A549 (cell line): ENCODE results near the gene TMEM126B. TPM values are rescaled to one million over a fixed set of nuclear protein-coding genes. Genes with fewer than 3 reads are reported as not detected.

ENCODE experiments used
- ATOH8 ChIP-seq: fragments of 250-450 bp; sonication (Bioruptor Pico); IDR thresholded peaks from 2 replicates; pipeline ENCODE4 v1.5.0; 2020; ENCODE audit warnings: low read depth, mild to moderate bottlenecking, moderate library complexity
- BCL3 ChIP-seq: fragments of >200 bp; sonication (Bioruptor Twin); formaldehyde crosslinking; IDR thresholded peaks from 3 replicates; pipeline ENCODE4 v1.6.1; 2016
- CBX2 ChIP-seq: fragments of 200-600 bp; sonication (generic); IDR thresholded peaks from 2 replicates; pipeline ENCODE4 v1.6.1; 2016; ENCODE audit warnings: low read depth, mild to moderate bottlenecking, borderline replicate concordance
- CBX8 ChIP-seq: fragments of 200-600 bp; sonication (generic); IDR thresholded peaks from 2 replicates; pipeline ENCODE4 v1.6.1; 2016
- CEBPB ChIP-seq, 2 experiments: fragments of >200 bp in 1 of 2; sonication (Bioruptor Twin) in 1 of 2; formaldehyde crosslinking in 1 of 2; IDR thresholded peaks; 2 replicates each; pipeline ENCODE4 v1.6.1; 2012 to 2016
- CHD2 ChIP-seq: fragments of 150-350 bp; IDR thresholded peaks from 2 replicates; pipeline ENCODE4 v1.6.1; 2014; ENCODE audit warnings: low read length; ENCODE audit not compliant: partially characterized antibody
- EHF ChIP-seq: fragments of 250-450 bp; sonication (Bioruptor Pico); IDR thresholded peaks from 2 replicates; pipeline ENCODE4 v1.5.0; 2020; ENCODE audit warnings: mild to moderate bottlenecking
- ELK1 ChIP-seq: fragments of 150-350 bp; IDR thresholded peaks from 2 replicates; pipeline ENCODE4 v1.6.1; 2014; ENCODE audit warnings: low read depth, mild to moderate bottlenecking, low read length
- FOSB ChIP-seq: fragments of 250-450 bp; sonication (Bioruptor Pico); IDR thresholded peaks from 2 replicates; pipeline ENCODE4 v1.5.0; 2020; ENCODE audit warnings: mild to moderate bottlenecking, moderate library complexity
- FOXS1 ChIP-seq: fragments of 250-450 bp; sonication (Bioruptor Pico); IDR thresholded peaks from 2 replicates; pipeline ENCODE4 v1.5.0; 2020; ENCODE audit warnings: mild to moderate bottlenecking, moderate library complexity
- GATA3 ChIP-seq: IDR thresholded peaks from 2 replicates; pipeline ENCODE4 v1.6.1; 2012; ENCODE audit warnings: borderline replicate concordance
- HDAC2 ChIP-seq: fragments of 200-600 bp; sonication (generic); IDR thresholded peaks from 2 replicates; pipeline ENCODE4 v1.6.1; 2016
- HEYL ChIP-seq: fragments of 250-450 bp; sonication (Bioruptor Pico); IDR thresholded peaks from 2 replicates; pipeline ENCODE4 v1.8.0; 2021; ENCODE audit warnings: mild to moderate bottlenecking, moderate library complexity
- HMGXB4 ChIP-seq: fragments of 250-450 bp; sonication (Bioruptor Pico); IDR thresholded peaks from 2 replicates; pipeline ENCODE4 v1.5.0; 2021; ENCODE audit warnings: mild to moderate bottlenecking, moderate library complexity, borderline replicate concordance
- HOXA7 ChIP-seq: fragments of 250-450 bp; sonication (Bioruptor Pico); IDR thresholded peaks from 2 replicates; pipeline ENCODE4 v1.5.0; 2020; ENCODE audit warnings: mild to moderate bottlenecking, moderate library complexity
- HOXB5 ChIP-seq: fragments of 250-450 bp; sonication (Bioruptor Pico); IDR thresholded peaks from 2 replicates; pipeline ENCODE4 v1.5.0; 2020; ENCODE audit warnings: mild to moderate bottlenecking, moderate library complexity
- JUN ChIP-seq, 2 experiments: fragments of >200 bp; sonication (Bioruptor Twin); formaldehyde crosslinking; IDR thresholded peaks; 2 replicates in 1 of 2; 3 replicates in 1 of 2; pipeline ENCODE4 v1.6.1; 2016 to 2017
- JUNB ChIP-seq: fragments of >200 bp; sonication (Bioruptor Twin); formaldehyde crosslinking; IDR thresholded peaks from 2 replicates; pipeline ENCODE4 v1.6.1; 2016
- KDM1A ChIP-seq: fragments of 200-600 bp; sonication (generic); IDR thresholded peaks from 2 replicates; pipeline ENCODE4 v1.6.1; 2016; ENCODE audit warnings: low read depth, mild to moderate bottlenecking
- KDM5A ChIP-seq: fragments of 200-600 bp; sonication (generic); IDR thresholded peaks from 2 replicates; pipeline ENCODE4 v1.6.1; 2016; ENCODE audit warnings: antibody characterized with exemption, mild to moderate bottlenecking
- MAX ChIP-seq: IDR thresholded peaks from 2 replicates; pipeline ENCODE4 v1.6.1; 2012
- MYC ChIP-seq: IDR thresholded peaks from 2 replicates; pipeline ENCODE4 v1.6.1; 2012; ENCODE audit warnings: mild to moderate bottlenecking, inconsistent platforms, low read length, improper control_type of control experiment, borderline replicate concordance
- NFE2L2 ChIP-seq: fragments of 150-350 bp; conservative IDR thresholded peaks from 2 replicates; pipeline ENCODE4 v1.6.1; 2014; ENCODE audit warnings: low read length
- NPAS2 ChIP-seq: fragments of 250-450 bp; sonication (Bioruptor Pico); IDR thresholded peaks from 2 replicates; pipeline ENCODE4 v1.8.0; 2022; ENCODE audit warnings: mild to moderate bottlenecking, moderate library complexity, borderline replicate concordance
- NR3C1 ChIP-seq: fragments of >200 bp; sonication (Bioruptor Twin); formaldehyde crosslinking; IDR thresholded peaks from 3 replicates; pipeline ENCODE4 v1.6.1; 2017
- PBX3 ChIP-seq: IDR thresholded peaks from 2 replicates; pipeline ENCODE4 v1.6.1; 2012
- PHF8 ChIP-seq: fragments of 200-600 bp; sonication (generic); IDR thresholded peaks from 2 replicates; pipeline ENCODE4 v1.6.1; 2016; ENCODE audit warnings: low read depth, mild to moderate bottlenecking, antibody characterized with exemption, moderate library complexity, borderline replicate concordance
- POLR2AphosphoS2 ChIP-seq: conservative IDR thresholded peaks from 2 replicates; pipeline ENCODE4 v1.6.1; 2012; ENCODE audit warnings: low read length, improper control_type of control experiment, inconsistent platforms
- RAD21 ChIP-seq, 2 experiments: fragments of >200 bp in 1 of 2; sonication (Bioruptor Twin) in 1 of 2; formaldehyde crosslinking in 1 of 2; IDR thresholded peaks in 1 of 2; conservative IDR thresholded peaks in 1 of 2; 2 replicates in 1 of 2; 3 replicates in 1 of 2; pipeline ENCODE4 v1.6.1; 2012 to 2018; ENCODE audit warnings: inconsistent platforms in 1 of 2
- RARB ChIP-seq: fragments of 250-450 bp; sonication (Bioruptor Pico); IDR thresholded peaks from 2 replicates; pipeline ENCODE4 v1.8.0; 2021; ENCODE audit warnings: mild to moderate bottlenecking, moderate library complexity
- RNF2 ChIP-seq: fragments of 200-600 bp; sonication (generic); IDR thresholded peaks from 2 replicates; pipeline ENCODE4 v1.6.1; 2016; ENCODE audit warnings: low read depth, mild to moderate bottlenecking, antibody characterized with exemption, moderate library complexity, borderline replicate concordance
- TFCP2L1 ChIP-seq: fragments of 250-450 bp; sonication (Bioruptor Pico); IDR thresholded peaks from 2 replicates; pipeline ENCODE4 v1.5.0; 2021; ENCODE audit warnings: mild to moderate bottlenecking
- USF2 ChIP-seq: fragments of 450-650 bp; IDR thresholded peaks from 2 replicates; pipeline ENCODE4 v1.6.1; 2014; ENCODE audit warnings: antibody characterized with exemption
- ZFP36 ChIP-seq: fragments of 450-650 bp; IDR thresholded peaks from 2 replicates; pipeline ENCODE4 v1.6.1; 2014; ENCODE audit warnings: borderline replicate concordance; ENCODE audit not compliant: partially characterized antibody
- ZNF302 ChIP-seq: fragments of 250-450 bp; sonication (Bioruptor Pico); IDR thresholded peaks from 2 replicates; pipeline ENCODE4 v1.9.0; 2021; ENCODE audit warnings: inconsistent platforms, mild to moderate bottlenecking, moderate library complexity
- ZSCAN20 ChIP-seq: fragments of 250-450 bp; sonication (Bioruptor Pico); IDR thresholded peaks from 2 replicates; pipeline ENCODE4 v1.8.0; 2022; ENCODE audit warnings: mild to moderate bottlenecking, moderate library complexity
- polyA plus RNA-seq, 4 experiments: library from polyadenylated mRNA; depleted of rRNA in 3 of 4; stranded (reverse); fragments of >200 nt; fragmentation: RNase III in 1 of 4; extraction: RNeasy Plus Mini Kit Qiagen cat#74134 plus additional on column Dnase treatment in 1 of 4; gene quantifications; 2 replicates in 3 of 4; 3 replicates in 1 of 4; pipeline ENCODE4 v1.2.3, GENCODE V29; 2011 to 2017

The TMEM126B gene
- polyA plus RNA-seq, 2 of the 4 experiments (the other 2 are of a cell fraction) = 82.4 to 114 TPM

- TF ChIP-seq FOSB (CRISPR knock-in tag) = 0 out of 2 replicates have a peak, but pooled peaks have one; percentile 17
- no peak for TF ChIP-seq PBX3
- no peak for TF ChIP-seq FOXS1
- TF ChIP-seq ZFP36 = no peak
- peak; percentile 47; the same call in 1 of the 2 replicates for TF ChIP-seq GATA3
- peak; percentile 91 for TF ChIP-seq CHD2
- TF ChIP-seq RARB = peak; percentile 49; the same call in 1 of the 2 replicates
- TF ChIP-seq HOXA7 (CRISPR knock-in tag) = 0 out of 2 replicates have a peak, but pooled peaks have one; percentile 47
- no peak for TF ChIP-seq CBX2
- TF ChIP-seq NR3C1 = no peak
- TF ChIP-seq NFE2L2 = peak; percentile 97
- TF ChIP-seq RAD21 (conservative IDR thresholded peaks at IDR 0.05 in 1 of 2, IDR thresholded peaks at IDR 0.05 in 1 of 2) = no peak
- no peak for TF ChIP-seq JUNB
- no peak for TF ChIP-seq KDM1A
- TF ChIP-seq ELK1 = no peak
- peak; percentile 67 for TF ChIP-seq MAX
- TF ChIP-seq NPAS2 (CRISPR knock-in tag) = no peak
- TF ChIP-seq JUN (IDR thresholded peaks at IDR 0.05) = peak; percentile 93 to 97
- no peak for TF ChIP-seq HDAC2
- no peak for TF ChIP-seq HOXB5 (CRISPR knock-in tag)
- TF ChIP-seq ZNF302 (CRISPR knock-in tag) = no peak; the same call in 1 of the 2 replicates
- no peak for TF ChIP-seq EHF
- peak; percentile 99 for TF ChIP-seq PHF8
- TF ChIP-seq TFCP2L1 (CRISPR knock-in tag) = peak; percentile 65; the same call in 1 of the 2 replicates
- TF ChIP-seq MYC = no peak; the same call in 1 of the 2 replicates
- peak; percentile 91 for TF ChIP-seq HMGXB4 (CRISPR knock-in tag)
- no peak for TF ChIP-seq RNF2
- no peak for TF ChIP-seq USF2
- TF ChIP-seq BCL3 = peak; percentile 92
- no peak for TF ChIP-seq ATOH8
- TF ChIP-seq ZSCAN20 (CRISPR knock-in tag) = peak; percentile 48; the same call in 1 of the 2 replicates
- no peak for TF ChIP-seq HEYL (CRISPR knock-in tag)
- TF ChIP-seq CEBPB (IDR thresholded peaks at IDR 0.05) = 0 out of 4 replicates have a peak, but pooled peaks of 1 of the 2 experiments have one; percentile 39
- peak; percentile 50; the same call in 1 of the 2 replicates for TF ChIP-seq CBX8
- no peak for TF ChIP-seq POLR2AphosphoS2
- no peak for TF ChIP-seq KDM5A
Measured at GRCh38 chr11:85664615-85665481, 36.5 kb downstream of the TMEM126B start, which contains the start of gene CREBZF (continued).
